Midbrain (tissue), 1 donor: ENCODE data around the gene GDF7.
A peak's percentile ranks its signal among the peaks of the same experiment; 100 is the strongest.

Experiments used
- DNase-seq: peaks from one replicate; lab custom pipeline; 2025; lab: John Stamatoyannopoulos, UW

GDF7 gene

GRCh38 chr2:20645301-20645701 lies 21.6 kb upstream of the GDF7 start:
- no peak for DNase-seq

- DNase-seq, result no peak
These were observed 21.2 kb upstream of the GDF7 start for GRCh38 chr2:20645761-20646160.

- DNase-seq, result no peak
These were observed 20.5 kb upstream of the GDF7 start for GRCh38 chr2:20646446-20646845.

- DNase-seq, result no peak
These were observed 19.7 kb upstream of the GDF7 start for GRCh38 chr2:20647211-20647610.

GRCh38 chr2:20647738-20648137 lies 19.2 kb upstream of the GDF7 start:
- DNase-seq, result no peak

GRCh38 chr2:20648206-20648605 lies 18.7 kb upstream of the GDF7 start:
- no peak for DNase-seq

- no peak for DNase-seq
These were observed 18.1 kb upstream of the GDF7 start for GRCh38 chr2:20648831-20649230.

GRCh38 chr2:20649576-20649975 lies 17.4 kb upstream of the GDF7 start:
- DNase-seq, result no peak

- no peak for DNase-seq
These were observed 17.0 kb upstream of the GDF7 start for GRCh38 chr2:20649976-20650375.

GRCh38 chr2:20650393-20650876 lies 16.5 kb upstream of the GDF7 start:
- DNase-seq, result peak; percentile 39

- DNase-seq, result peak; percentile 92
These were observed 15.8 kb upstream of the GDF7 start, which contains the start of gene HS1BP3 for GRCh38 chr2:20650877-20651730. Gene HS1BP3, minus strand, starts transcription at chr2:20651098. Its CDS starts 35 bp downstream, at chr2:20651063.

- DNase-seq, result no peak
These were observed 15.2 kb upstream of the GDF7 start for GRCh38 chr2:20651731-20652099.

- DNase-seq, result no peak
These were observed 14.8 kb upstream of the GDF7 start for GRCh38 chr2:20652141-20652540.

GRCh38 chr2:20652673-20653575 lies 14.0 kb upstream of the GDF7 start:
- no peak for DNase-seq

- no peak for DNase-seq
These were observed 13.0 kb upstream of the GDF7 start for GRCh38 chr2:20653695-20654534.

GRCh38 chr2:20654535-20654813 lies 12.5 kb upstream of the GDF7 start:
- DNase-seq, result no peak

- DNase-seq, result no peak
These were observed 10.4 kb upstream of the GDF7 start for GRCh38 chr2:20656561-20656960.

GRCh38 chr2:20657522-20658235 lies 9.3 kb upstream of the GDF7 start:
- no peak for DNase-seq

GRCh38 chr2:20660506-20661420 lies 6.2 kb upstream of the GDF7 start:
- no peak for DNase-seq
